Sigmoid colon (tissue), 7 donors: Measurements from ENCODE around the gene VMP1. TPM values are rescaled to one million over a fixed set of nuclear protein-coding genes. Genes with fewer than 3 reads are reported as not detected.

Experiments
- DNase-seq: peaks from one replicate; pipeline ENCODE4 v3.0.0-alpha.2; 2019
- H3K27ac ChIP-seq, 4 donors: fragments of 200-600 bp; sonication (generic); one replicate each; pipeline ENCODE4 v1.5.1; 2016 to 2019; ENCODE audit warnings: mild to moderate bottlenecking in 1 of 4
- H3K27me3 ChIP-seq, 3 donors: fragments of 200-600 bp; sonication (generic); one replicate each; pipeline ENCODE4 v1.5.1; 2019; ENCODE audit warnings: mild to moderate bottlenecking in 1 of 3
- H3K36me3 ChIP-seq, 4 donors: fragments of 200-600 bp; sonication (generic); one replicate each; pipeline ENCODE4 v1.5.1; 2016 to 2019
- H3K4me1 ChIP-seq, 4 donors: fragments of 200-600 bp; sonication (generic); one replicate each; pipeline ENCODE4 v1.5.1; 2017 to 2019
- H3K4me3 ChIP-seq, 4 donors: fragments of 200-600 bp; sonication (generic); one replicate each; pipeline ENCODE4 v1.5.1; 2017 to 2019; ENCODE audit warnings: mild to moderate bottlenecking in 2 of 4, moderate library complexity in 1 of 4
- H3K9me3 ChIP-seq, 4 donors: fragments of 200-600 bp in 3 of 4; sonication (generic) in 3 of 4; one replicate each; pipeline versions ENCODE4 v1.5.1 to v1.6.1; 2013 to 2019
- CTCF ChIP-seq, 4 experiments: fragments of 450-650 bp in 3 of 4; fragments of 200-600 bp in 1 of 4; IDR thresholded peaks; one replicate each; pipeline ENCODE4 v1.5.1; 2016 to 2019; ENCODE audit warnings: antibody characterized with exemption in 4 of 4, mild to moderate bottlenecking in 3 of 4, moderate library complexity in 2 of 4
- EP300 ChIP-seq, 4 donors: sonication (generic); formaldehyde crosslinking; IDR thresholded peaks; one replicate each; pipeline ENCODE4 v1.6.1; 2017; ENCODE audit warnings: antibody characterized with exemption in 4 of 4
- POLR2A ChIP-seq, 2 donors: fragments of 450-650 bp; IDR thresholded peaks; one replicate each; pipeline ENCODE4 v1.6.1; 2016; ENCODE audit warnings: antibody characterized with exemption in 2 of 2, mild to moderate bottlenecking in 2 of 2, moderate library complexity in 2 of 2
- POLR2AphosphoS5 ChIP-seq, 4 donors: sonication (generic); formaldehyde crosslinking; IDR thresholded peaks; one replicate each; pipeline ENCODE4 v1.6.1; 2017; ENCODE audit warnings: antibody characterized with exemption in 4 of 4
- WGBS, 2 donors: extraction: QIAGEN DNeasy Blood & Tissue Kit; methylation state at CpG; one replicate each; pipeline ENCODE4 v1.1.7; 2013; 5-methylcytosine and 5-hydroxymethylcytosine counted together
- intact Hi-C: fragments of 100-400 bp; cut with DNase I; formaldehyde crosslinking; loops from one replicate; pipeline ENCODE4 v1.15.1; 2023
- polyA plus RNA-seq, 3 donors: library from polyadenylated mRNA; stranded (reverse); fragments of 200-250 nt; gene quantifications; one replicate each; pipeline ENCODE4 v1.2.3, GENCODE V29; 2013
- total RNA-seq, 4 donors: library from RNA; depleted of rRNA; stranded (reverse); fragments of >200 nt; gene quantifications; one replicate each; pipeline ENCODE4 v1.1.0, GENCODE V29; 2016
- donor health status: healthy with polysubstance abuse.
- donor health status: Bipolar disorder and iron deficiency.
- donor health status: healthy.

VMP1 gene
- total and polyA plus RNA-seq, 7 donors: 26.1 to 247 (median 132) TPM

- Histone ChIP-seq H3K4me3 (no peak overlapping the region), H3K36me3 (peaks cover 35 to 100% (median 58%) of the 10 kb centered on the region in 4 donors), H3K9me3 (no peaks in the 10 kb centered on the region), H3K27me3 (no peaks in the 10 kb centered on the region), H3K27ac (no peak overlapping the region), H3K4me1 (peaks cover 0 to 13% (median 3%) of the 10 kb centered on the region in 4 donors)
- intact Hi-C loops: loop anchor here (10.0 kb wide), 2 partner anchors 384 to 514 kb away; no protein-coding TSS in a partner anchor
- TF ChIP-seq EP300 (IDR thresholded peaks at IDR 0.05) (no peak), POLR2A (IDR thresholded peaks at IDR 0.05) (no peak), POLR2AphosphoS5 (IDR thresholded peaks at IDR 0.05) (no peak)
- 88 to 95% methylated on average over 4 of the region's 4 CpGs for WGBS, 2 donors
- no peak for DNase-seq
Observed at GRCh38 chr17:59680314-59680713, 27.1 kb upstream of the VMP1 start.

GRCh38 chr17:59683283-59683682, 24.2 kb upstream of the VMP1 start:
- H3K36me3 ChIP-seq: peaks cover 26 to 100% (median 58%) of the 10 kb centered on the region in 4 donors
- no peak for DNase-seq

DNA sequence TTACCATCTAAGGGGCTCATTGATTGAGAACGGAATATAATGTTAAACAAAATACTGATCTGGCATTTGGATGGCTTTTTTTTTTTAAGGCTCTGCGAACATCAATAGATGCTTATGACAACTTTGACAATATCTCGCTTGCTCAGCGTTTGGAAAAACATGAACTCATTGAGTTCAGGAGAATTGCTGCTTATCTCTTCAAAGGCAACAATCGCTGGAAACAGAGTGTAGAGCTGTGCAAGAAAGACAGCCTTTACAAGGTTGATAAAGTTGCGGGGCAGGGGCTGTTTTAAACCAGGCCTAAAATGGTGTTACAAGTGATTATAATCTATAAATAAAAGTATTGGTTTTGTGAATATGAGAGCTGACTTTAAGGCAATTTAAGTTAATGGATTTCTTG, 22.5 kb upstream of the VMP1 start:
- TF ChIP-seq EP300 (IDR thresholded peaks at IDR 0.05) (no peak), CTCF (IDR thresholded peaks at IDR 0.05) (no peak), POLR2A (IDR thresholded peaks at IDR 0.05) (no peak), POLR2AphosphoS5 (IDR thresholded peaks at IDR 0.05) (no peak)

More at GRCh38 chr17:59683283-59683682, 24.2 kb upstream of the VMP1 start:
- TF ChIP-seq EP300 (IDR thresholded peaks at IDR 0.05) (no peak), POLR2A (IDR thresholded peaks at IDR 0.05) (no peak), CTCF (IDR thresholded peaks at IDR 0.05) (no peak), POLR2AphosphoS5 (IDR thresholded peaks at IDR 0.05) (no peak)
- intact Hi-C loops: loop anchor here (10.0 kb wide), 2 partner anchors 382 to 512 kb away; no protein-coding TSS in a partner anchor
- no peak overlapping the region for H3K27ac ChIP-seq
- H3K4me3 ChIP-seq: no peak overlapping the region
- H3K9me3 ChIP-seq: no peaks in the 10 kb centered on the region
- H3K4me1 ChIP-seq: peaks cover 0 to 13% (median 3%) of the 10 kb centered on the region in 4 donors
- no peaks in the 10 kb centered on the region for H3K27me3 ChIP-seq

DNA sequence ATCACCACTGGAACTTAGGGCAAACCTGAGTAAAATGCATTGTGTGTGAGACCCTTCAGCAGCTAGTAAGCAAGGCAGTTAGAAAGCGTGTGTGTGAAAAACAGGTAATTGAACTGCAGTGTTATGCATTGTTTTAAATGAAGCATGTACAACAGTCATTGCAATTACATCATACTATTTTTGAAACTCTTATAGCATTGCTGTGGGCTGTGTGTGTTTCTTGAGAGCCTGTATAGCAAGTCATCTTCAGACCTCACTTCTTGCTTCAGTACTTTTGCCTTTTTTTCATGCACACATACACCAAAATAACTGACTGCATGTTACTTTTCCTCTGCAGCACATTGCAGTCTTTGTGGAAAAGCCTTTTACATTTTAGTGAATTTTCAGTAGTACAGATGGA, 19.4 kb upstream of the VMP1 start:
- Histone ChIP-seq H3K9me3 (no peaks in the 10 kb centered on the region), H3K36me3 (peaks cover 12 to 100% (median 52%) of the 10 kb centered on the region in 4 donors), H3K4me1 (no peaks in the 10 kb centered on the region), H3K4me3 (no peak overlapping the region), H3K27me3 (no peaks in the 10 kb centered on the region), H3K27ac (no peak overlapping the region)
- TF ChIP-seq POLR2AphosphoS5 (IDR thresholded peaks at IDR 0.05): no peak
- no peak for TF ChIP-seq CTCF (IDR thresholded peaks at IDR 0.05)
- TF ChIP-seq POLR2A (IDR thresholded peaks at IDR 0.05): no peak
- no peak for TF ChIP-seq EP300 (IDR thresholded peaks at IDR 0.05)
- intact Hi-C loops: loop anchor here (10.0 kb wide), 2 partner anchors 377 to 507 kb away; no protein-coding TSS in a partner anchor
- WGBS, 2 donors: 92 to 98% methylated on average over 1 of the region's 1 CpG
- DNase-seq: no peak

More for the DNA sequence above, 22.5 kb upstream of the VMP1 start:
- Histone ChIP-seq H3K4me1 (peaks cover 0 to 6% (median 2%) of the 10 kb centered on the region in 4 donors), H3K27me3 (no peaks in the 10 kb centered on the region), H3K27ac (no peak overlapping the region), H3K9me3 (no peaks in the 10 kb centered on the region), H3K36me3 (peaks cover 19 to 100% (median 53%) of the 10 kb centered on the region in 4 donors), H3K4me3 (no peak overlapping the region)
- no peak for DNase-seq
- intact Hi-C loops: loop anchor here (10.0 kb wide), 2 partner anchors 380 to 510 kb away; no protein-coding TSS in a partner anchor
- WGBS, 2 donors: 93% methylated on average over 6 of the region's 6 CpGs

DNA sequence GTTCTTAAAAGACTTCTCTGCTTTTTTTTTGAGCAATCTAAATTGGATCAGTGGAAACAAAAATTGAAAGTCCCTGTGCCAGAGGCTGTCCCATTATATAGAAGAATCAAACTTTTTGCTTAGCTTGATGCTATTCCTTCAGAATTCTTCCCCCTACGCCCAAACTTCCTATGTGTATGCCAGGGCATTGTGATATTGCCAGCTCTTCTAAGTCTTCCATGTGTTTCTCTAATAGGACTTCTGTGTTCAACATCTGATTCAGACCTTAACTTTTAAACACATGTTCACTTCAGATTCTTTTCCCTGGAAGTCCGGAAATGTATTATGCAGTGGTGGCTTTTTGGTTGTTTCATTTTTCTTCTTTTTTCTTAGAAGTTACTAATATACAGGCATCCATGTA, 19.0 kb upstream of the VMP1 start:
- Histone ChIP-seq H3K4me3 (no peak overlapping the region), H3K27me3 (no peaks in the 10 kb centered on the region), H3K27ac (no peak overlapping the region), H3K4me1 (no peaks in the 10 kb centered on the region), H3K36me3 (peaks cover 7 to 100% (median 49%) of the 10 kb centered on the region in 4 donors), H3K9me3 (no peaks in the 10 kb centered on the region)
- WGBS, 2 donors: 88 to 93% methylated on average over 2 of the region's 2 CpGs
- TF ChIP-seq POLR2A (IDR thresholded peaks at IDR 0.05) (no peak), POLR2AphosphoS5 (IDR thresholded peaks at IDR 0.05) (no peak), CTCF (IDR thresholded peaks at IDR 0.05) (no peak), EP300 (IDR thresholded peaks at IDR 0.05) (no peak)
- DNase-seq: no peak
- intact Hi-C loops: loop anchor here (10.0 kb wide), 2 partner anchors 376 to 506 kb away; no protein-coding TSS in a partner anchor
